ENCODE measurements around the gene DNAH1.

GRCh38 chr3:52278510-52279069, 37.5 kb upstream of the DNAH1 start, which contains the start of gene WDR82:
- TF ChIP-seq POLR2A (IDR thresholded peaks at IDR 0.05) (peak; percentile 71 to 94), CTCF (IDR thresholded peaks at IDR 0.05) (peak; percentile 34 to 73 (median 44))
